Stomach smooth muscle (tissue), 2 donors: ENCODE data around the gene PLS3.
A peak's percentile ranks its signal among the peaks of the same experiment; 100 is the strongest.
"Not testable (repeated sequence)": the region's sequence is repeated elsewhere in the genome, so short reads cannot be mapped to it uniquely, and the experiment has no call there.

Experiments used
- H3K27ac ChIP-seq: one replicate; pipeline ENCODE4 v1.7.0; 2013; ENCODE audit warnings: mild to moderate bottlenecking, low read length, inconsistent platforms
- H3K27me3 ChIP-seq, 2 donors: one replicate each; pipeline ENCODE4 v1.7.0; 2013; ENCODE audit warnings: low read length in 2 of 2; ENCODE audit not compliant: insufficient read depth in 2 of 2, control insufficient read depth in 1 of 2
- H3K36me3 ChIP-seq, 2 donors: one replicate each; pipeline ENCODE4 v1.7.0; 2013; ENCODE audit warnings: low read length in 2 of 2; ENCODE audit not compliant: control insufficient read depth in 2 of 2, insufficient read depth in 2 of 2
- H3K4me1 ChIP-seq: one replicate; pipeline ENCODE4 v1.7.0; 2013; ENCODE audit warnings: low read length; ENCODE audit not compliant: control insufficient read depth, insufficient read depth
- H3K4me3 ChIP-seq, 2 donors: one replicate each; pipeline ENCODE4 v1.7.0; 2013; ENCODE audit warnings: low read length in 2 of 2
- H3K9ac ChIP-seq, 2 donors: one replicate each; pipeline ENCODE4 v1.7.0; 2013; ENCODE audit warnings: low read length in 2 of 2, mild to moderate bottlenecking in 1 of 2
- H3K9me3 ChIP-seq, 2 donors: one replicate each; pipeline ENCODE4 v1.7.0; 2013; ENCODE audit warnings: low read length in 2 of 2; ENCODE audit not compliant: control insufficient read depth in 2 of 2
- donor health status: healthy.
- donor health status: Pancreatic carcinoma.

PLS3 gene

GRCh38 chrX:115541045-115541444 lies 19.9 kb upstream of the PLS3 start:
- not testable (repeated sequence) for H3K27ac ChIP-seq, H3K4me3 ChIP-seq, H3K9me3 ChIP-seq, H3K9ac ChIP-seq, H3K4me1 ChIP-seq, H3K27me3 ChIP-seq, H3K36me3 ChIP-seq

- no peaks in the 10 kb centered on the region for H3K4me1 ChIP-seq
- H3K9ac ChIP-seq: no peak overlapping the region
- H3K4me3 ChIP-seq: no peak overlapping the region
- H3K9me3 ChIP-seq: no peaks in the 10 kb centered on the region
- no peaks in the 10 kb centered on the region for H3K36me3 ChIP-seq
- H3K27ac ChIP-seq: no peak overlapping the region
- peaks cover 0 to 2% of the 10 kb centered on the region in 2 donors for H3K27me3 ChIP-seq
Measured at GRCh38 chrX:115547448-115547847, 13.5 kb upstream of the PLS3 start.

- Histone ChIP-seq H3K9ac (no peak overlapping the region), H3K9me3 (no peaks in the 10 kb centered on the region), H3K36me3 (no peaks in the 10 kb centered on the region), H3K4me1 (no peaks in the 10 kb centered on the region), H3K27ac (no peak overlapping the region), H3K27me3 (peaks cover 0 to 2% of the 10 kb centered on the region in 2 donors), H3K4me3 (no peak overlapping the region)
Measured at GRCh38 chrX:115549008-115549407, 12.0 kb upstream of the PLS3 start.

- Histone ChIP-seq H3K4me1 (no peaks in the 10 kb centered on the region), H3K9ac (no peak overlapping the region), H3K27ac (no peak overlapping the region), H3K4me3 (no peak overlapping the region), H3K36me3 (no peaks in the 10 kb centered on the region), H3K27me3 (peaks cover 0 to 2% of the 10 kb centered on the region in 2 donors), H3K9me3 (no peaks in the 10 kb centered on the region)
Measured at GRCh38 chrX:115553171-115553570, 7.8 kb upstream of the PLS3 start.

GRCh38 chrX:115559672-115560071 lies 1.3 kb upstream of the PLS3 start:
- Histone ChIP-seq H3K9ac (no peak overlapping the region), H3K27me3 (peaks cover 0 to 16% of the 10 kb centered on the region in 2 donors), H3K36me3 (no peaks in the 10 kb centered on the region), H3K4me1 (peaks cover 6% of the 10 kb centered on the region), H3K27ac (no peak overlapping the region), H3K9me3 (no peaks in the 10 kb centered on the region), H3K4me3 (no peak overlapping the region)

- H3K9me3 ChIP-seq: no peaks in the 10 kb centered on the region
- H3K4me1 ChIP-seq: peaks cover 6% of the 10 kb centered on the region
- peaks cover 0 to 16% of the 10 kb centered on the region in 2 donors for H3K27me3 ChIP-seq
- peak overlapping the region; percentile 80 to 87 for H3K4me3 ChIP-seq
- peak overlapping the region; percentile 81 for H3K27ac ChIP-seq
- peak overlapping the region in 1 of 2 donors; percentile 78 for H3K9ac ChIP-seq
- no peaks in the 10 kb centered on the region for H3K36me3 ChIP-seq
Measured at GRCh38 chrX:115560211-115560977, 580 bp upstream of the PLS3 start.

- peak overlapping the region; percentile 65 to 78 for H3K9ac ChIP-seq
- peak overlapping the region; percentile 81 for H3K27ac ChIP-seq
Measured at GRCh38 chrX:115561605-115562479, 868 bp downstream of the PLS3 start.

GRCh38 chrX:115562480-115562847 lies 1.5 kb downstream of the PLS3 start:
- peak overlapping the region; percentile 80 to 87 for H3K4me3 ChIP-seq
- no peaks in the 10 kb centered on the region for H3K9me3 ChIP-seq
- peaks cover 0 to 16% of the 10 kb centered on the region in 2 donors for H3K27me3 ChIP-seq
- H3K36me3 ChIP-seq: no peaks in the 10 kb centered on the region
- peaks cover 6% of the 10 kb centered on the region for H3K4me1 ChIP-seq
- H3K9ac ChIP-seq: peak overlapping the region; percentile 29 to 78
- peak overlapping the region; percentile 81 for H3K27ac ChIP-seq

More at GRCh38 chrX:115561605-115562479, 868 bp downstream of the PLS3 start:
- no peaks in the 10 kb centered on the region for H3K9me3 ChIP-seq
- peaks cover 0 to 14% of the 10 kb centered on the region in 2 donors for H3K27me3 ChIP-seq
- peaks cover 6% of the 10 kb centered on the region for H3K4me1 ChIP-seq
- no peaks in the 10 kb centered on the region for H3K36me3 ChIP-seq
- H3K4me3 ChIP-seq: peak overlapping the region; percentile 80 to 87

- Histone ChIP-seq H3K9ac (no peak overlapping the region), H3K4me3 (peak overlapping the region in 1 of 2 donors; percentile 40)
Measured at GRCh38 chrX:115563633-115564162, 2.7 kb downstream of the PLS3 start.

GRCh38 chrX:115564243-115564642 lies 3.3 kb downstream of the PLS3 start:
- H3K36me3 ChIP-seq: no peaks in the 10 kb centered on the region
- H3K27ac ChIP-seq: no peak overlapping the region
- H3K4me3 ChIP-seq: peak overlapping the region in 1 of 2 donors; percentile 40
- no peaks in the 10 kb centered on the region for H3K9me3 ChIP-seq
- peaks cover 0 to 16% of the 10 kb centered on the region in 2 donors for H3K27me3 ChIP-seq
- H3K4me1 ChIP-seq: peaks cover 6% of the 10 kb centered on the region
- H3K9ac ChIP-seq: no peak overlapping the region

More at GRCh38 chrX:115563633-115564162, 2.7 kb downstream of the PLS3 start:
- peaks cover 0 to 16% of the 10 kb centered on the region in 2 donors for H3K27me3 ChIP-seq
- H3K4me1 ChIP-seq: peaks cover 6% of the 10 kb centered on the region
- H3K9me3 ChIP-seq: no peaks in the 10 kb centered on the region
- no peaks in the 10 kb centered on the region for H3K36me3 ChIP-seq
- no peak overlapping the region for H3K27ac ChIP-seq
